GOT3 (cell line): ENCODE data around the gene OSMR.

Experiments
- DNase-seq: peaks from one replicate; lab custom pipeline; 2025; ENCODE audit warnings: mixed read lengths; lab: John Stamatoyannopoulos, UW

OSMR gene

GRCh38 chr5:38871790-38872551, 26.2 kb downstream of the OSMR start:
- DNase-seq, result no peak

- DNase-seq, result no peak
These were observed 27.0 kb downstream of the OSMR start for GRCh38 chr5:38872826-38873225.

- no peak for DNase-seq
These were observed 29.2 kb downstream of the OSMR start for GRCh38 chr5:38874948-38875456.

GRCh38 chr5:38878391-38879077, 32.7 kb downstream of the OSMR start:
- no peak for DNase-seq

- no peak for DNase-seq
These were observed 33.3 kb downstream of the OSMR start for GRCh38 chr5:38879078-38879460.

GRCh38 chr5:38883842-38884241, 38.0 kb downstream of the OSMR start:
- no peak for DNase-seq

- DNase-seq, result no peak
These were observed 39.4 kb downstream of the OSMR start for GRCh38 chr5:38885208-38885607.

GRCh38 chr5:38888041-38888440, 42.2 kb downstream of the OSMR start:
- DNase-seq, result no peak

- no peak for DNase-seq
These were observed 43.6 kb downstream of the OSMR start for GRCh38 chr5:38889424-38889823.

- DNase-seq, result no peak
These were observed 45.8 kb downstream of the OSMR start for GRCh38 chr5:38891563-38891962.

- DNase-seq, result no peak
These were observed 46.6 kb downstream of the OSMR start for GRCh38 chr5:38892363-38892762.

- DNase-seq, result no peak
These were observed 50.9 kb downstream of the OSMR start for GRCh38 chr5:38896760-38897159.

- DNase-seq, result no peak
These were observed 54.1 kb downstream of the OSMR start for GRCh38 chr5:38899936-38900335.

GRCh38 chr5:38905516-38905915, 59.7 kb downstream of the OSMR start:
- DNase-seq, result no peak

GRCh38 chr5:38906503-38906902, 60.7 kb downstream of the OSMR start:
- no peak for DNase-seq

- no peak for DNase-seq
These were observed 66.1 kb downstream of the OSMR start for GRCh38 chr5:38911933-38912332.

GRCh38 chr5:38913714-38914113, 67.9 kb downstream of the OSMR start:
- DNase-seq, result no peak

GRCh38 chr5:38916802-38917201, 71.0 kb downstream of the OSMR start:
- DNase-seq, result no peak

- DNase-seq, result no peak
These were observed 75.4 kb downstream of the OSMR start for GRCh38 chr5:38921174-38921573.

GRCh38 chr5:38922199-38922598, 76.4 kb downstream of the OSMR start:
- DNase-seq, result no peak

- DNase-seq, result no peak
These were observed 78.0 kb downstream of the OSMR start for GRCh38 chr5:38923661-38924451.

- DNase-seq, result no peak
These were observed 79.5 kb downstream of the OSMR start for GRCh38 chr5:38925154-38925925.
